Measurements from ENCODE around the gene WDR19.

The WDR19 gene

GRCh38 chr4:39320381-39321115 lies 138.2 kb downstream of the WDR19 start:
- TF ChIP-seq REST (IDR thresholded peaks at IDR 0.05; ENCODE audit: insufficient read depth in 1 of 2, low read depth in 2 of 2, low read length in 2 of 2): no peak
- no peak for TF ChIP-seq POLR2AphosphoS5 (IDR thresholded peaks at IDR 0.05; ENCODE audit: low read depth, low read length)

- TF ChIP-seq FOXP2 (optimal IDR thresholded peaks at IDR 0.05; ENCODE audit: borderline replicate concordance, extremely low read depth, extremely low read length, insufficient read depth) (no peak), POLR2AphosphoS5 (IDR thresholded peaks at IDR 0.05; ENCODE audit: low read depth, low read length) (no peak), TAF1 (IDR thresholded peaks at IDR 0.05; ENCODE audit: borderline replicate concordance, insufficient read depth, low read length) (no peak), SIN3A (IDR thresholded peaks at IDR 0.05; ENCODE audit: borderline replicate concordance, insufficient read depth, low read length) (no peak), REST (IDR thresholded peaks at IDR 0.05; ENCODE audit: insufficient read depth in 1 of 2, low read depth in 2 of 2, low read length in 2 of 2) (no peak)
Observed at GRCh38 chr4:39323821-39324220, 141.5 kb downstream of the WDR19 start.

- TF ChIP-seq REST (IDR thresholded peaks at IDR 0.05; ENCODE audit: insufficient read depth in 1 of 2, low read depth in 2 of 2, low read length in 2 of 2) (no peak), POLR2AphosphoS5 (IDR thresholded peaks at IDR 0.05; ENCODE audit: low read depth, low read length) (no peak), FOXP2 (optimal IDR thresholded peaks at IDR 0.05; ENCODE audit: borderline replicate concordance, extremely low read depth, extremely low read length, insufficient read depth) (no peak), SIN3A (IDR thresholded peaks at IDR 0.05; ENCODE audit: borderline replicate concordance, insufficient read depth, low read length) (no peak), TAF1 (IDR thresholded peaks at IDR 0.05; ENCODE audit: borderline replicate concordance, insufficient read depth, low read length) (no peak)
Observed at GRCh38 chr4:39324446-39324845, 142.1 kb downstream of the WDR19 start.

GRCh38 chr4:39324897-39325613 lies 142.7 kb downstream of the WDR19 start:
- TF ChIP-seq POLR2AphosphoS5 (IDR thresholded peaks at IDR 0.05; ENCODE audit: low read depth, low read length) (no peak), REST (IDR thresholded peaks at IDR 0.05; ENCODE audit: insufficient read depth in 1 of 2, low read depth in 2 of 2, low read length in 2 of 2) (no peak), FOXP2 (optimal IDR thresholded peaks at IDR 0.05; ENCODE audit: borderline replicate concordance, extremely low read depth, extremely low read length, insufficient read depth) (no peak), SIN3A (IDR thresholded peaks at IDR 0.05; ENCODE audit: borderline replicate concordance, insufficient read depth, low read length) (no peak), TAF1 (IDR thresholded peaks at IDR 0.05; ENCODE audit: borderline replicate concordance, insufficient read depth, low read length) (no peak)
